Stimulated activated CD4-positive, alpha-beta T cell treated with anti-CD3 and anti-CD28 coated beads, Interleukin-2, amount 100 ng/mL, for 4 hours (primary cell): Measurements from ENCODE around the gene LAMA2.

Experiments
- DNase-seq: peaks from one replicate; pipeline ENCODE4 v3.0.0-alpha.2; 2020; ENCODE audit warnings: low read depth

The LAMA2 gene

GRCh38 chr6:129447198-129447565, 564.2 kb downstream of the LAMA2 start:
- DNase-seq, result no peak

- DNase-seq, result no peak
These were observed 566.0 kb downstream of the LAMA2 start for GRCh38 chr6:129448965-129449364.

GRCh38 chr6:129451187-129451586, 568.2 kb downstream of the LAMA2 start:
- DNase-seq, result no peak

GRCh38 chr6:129453073-129453472, 570.1 kb downstream of the LAMA2 start:
- no peak for DNase-seq

GRCh38 chr6:129454488-129454887, 571.5 kb downstream of the LAMA2 start:
- no peak for DNase-seq

- DNase-seq, result no peak
These were observed 572.3 kb downstream of the LAMA2 start for GRCh38 chr6:129455126-129455769.

GRCh38 chr6:129460221-129460620, 577.3 kb downstream of the LAMA2 start:
- no peak for DNase-seq

- no peak for DNase-seq
These were observed 586.2 kb downstream of the LAMA2 start for GRCh38 chr6:129469070-129469662.

- DNase-seq, result no peak
These were observed 589.3 kb downstream of the LAMA2 start for GRCh38 chr6:129472239-129472638.

- no peak for DNase-seq
These were observed 590.6 kb downstream of the LAMA2 start for GRCh38 chr6:129473546-129473945.

GRCh38 chr6:129475477-129476247, 592.7 kb downstream of the LAMA2 start:
- no peak for DNase-seq

- DNase-seq, result no peak
These were observed 593.3 kb downstream of the LAMA2 start for GRCh38 chr6:129476248-129476564.

- no peak for DNase-seq
These were observed 593.9 kb downstream of the LAMA2 start for GRCh38 chr6:129476810-129477209.

GRCh38 chr6:129478379-129478778, 595.4 kb downstream of the LAMA2 start:
- no peak for DNase-seq

- no peak for DNase-seq
These were observed 598.8 kb downstream of the LAMA2 start for GRCh38 chr6:129481706-129482105.

- DNase-seq, result no peak
These were observed 602.8 kb downstream of the LAMA2 start for GRCh38 chr6:129485746-129486145.

- DNase-seq, result no peak
These were observed 603.4 kb downstream of the LAMA2 start for GRCh38 chr6:129486327-129486726.

GRCh38 chr6:129488313-129488712, 605.4 kb downstream of the LAMA2 start:
- no peak for DNase-seq

GRCh38 chr6:129489215-129489765, 606.4 kb downstream of the LAMA2 start:
- DNase-seq, result no peak

GRCh38 chr6:129490521-129491255, 607.8 kb downstream of the LAMA2 start:
- DNase-seq, result peak; percentile 76

GRCh38 chr6:129491436-129491835, 608.5 kb downstream of the LAMA2 start:
- no peak for DNase-seq

- DNase-seq, result no peak
These were observed 609.3 kb downstream of the LAMA2 start for GRCh38 chr6:129492260-129492659.
